Vagina (tissue), 2 donors: ENCODE results near the gene CD69. TPM values are rescaled to one million over a fixed set of nuclear protein-coding genes. Genes with fewer than 3 reads are reported as not detected.

Source experiments
- DNase-seq, 2 donors: peaks; one replicate each; pipeline ENCODE4 v3.0.0-alpha.2; 2017; ENCODE audit errors: extremely low spot score in 2 of 2
- H3K27ac ChIP-seq: fragments of 200-600 bp; sonication (generic); one replicate; pipeline ENCODE4 v1.5.1; 2019
- H3K27me3 ChIP-seq: fragments of 200-600 bp; sonication (generic); one replicate; pipeline ENCODE4 v1.5.1; 2019
- H3K36me3 ChIP-seq, 2 donors: fragments of 200-600 bp; sonication (generic); one replicate each; pipeline ENCODE4 v1.5.1; 2017 to 2019
- H3K4me1 ChIP-seq: fragments of 200-600 bp; sonication (generic); one replicate; pipeline ENCODE4 v1.5.1; 2019
- H3K4me3 ChIP-seq, 2 donors: fragments of 200-600 bp; sonication (generic); 1 replicate in 1 of 2; 2 replicates in 1 of 2; pipeline ENCODE4 v1.5.1; 2016 to 2019
- H3K9me3 ChIP-seq: fragments of 200-600 bp; sonication (generic); one replicate; pipeline ENCODE4 v1.5.1; 2019
- CTCF ChIP-seq, 3 experiments: fragments of 450-650 bp in 2 of 3; fragments of 200-600 bp in 1 of 3; sonication (generic) in 1 of 3; IDR thresholded peaks; one replicate each; pipeline ENCODE4 v1.5.1; 2017 to 2019; ENCODE audit warnings: antibody characterized with exemption in 3 of 3, mild to moderate bottlenecking in 2 of 3, moderate library complexity in 2 of 3
- POLR2A ChIP-seq, 2 donors: fragments of 450-650 bp; IDR thresholded peaks; one replicate each; pipeline ENCODE4 v1.6.1; 2017; ENCODE audit warnings: antibody characterized with exemption in 2 of 2, mild to moderate bottlenecking in 2 of 2, moderate library complexity in 2 of 2
- POLR2AphosphoS5 ChIP-seq, 2 donors: sonication (generic); formaldehyde crosslinking; IDR thresholded peaks; one replicate each; pipeline ENCODE4 v1.9.0; 2017; ENCODE audit warnings: antibody characterized with exemption in 2 of 2, mild to moderate bottlenecking in 2 of 2, low read depth in 1 of 2; ENCODE audit not compliant: insufficient read depth in 1 of 2
- intact Hi-C: fragments of 100-400 bp; cut with DNase I; formaldehyde crosslinking; loops from one replicate; pipeline ENCODE4 v1.15.1; 2023
- total RNA-seq: library from RNA; depleted of rRNA; stranded (reverse); fragments of >200 nt; gene quantifications from one replicate; pipeline ENCODE4 v1.2.3, GENCODE V29; 2016

CD69 gene
- total RNA-seq, 1 donor from 2014 or later: 28.5 TPM

DNA sequence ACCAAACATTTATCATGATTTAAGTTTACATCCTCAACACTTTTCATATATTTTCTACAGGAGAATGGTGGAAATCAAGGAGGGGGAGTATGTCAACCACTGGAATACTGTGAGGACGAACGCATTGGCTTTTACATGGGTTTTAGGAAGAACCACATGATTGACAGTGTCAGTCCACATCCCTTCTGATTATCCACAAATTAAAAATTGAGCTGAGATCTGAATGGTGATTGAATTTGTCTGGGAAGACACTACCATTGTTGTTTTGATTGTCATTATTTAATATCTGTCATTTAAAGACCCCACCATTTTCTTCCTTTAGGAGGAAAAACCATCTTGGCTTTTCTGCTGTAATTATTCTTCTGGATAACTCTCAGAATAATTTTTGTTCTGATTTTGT lies 35.2 kb upstream of the CD69 start:
- DNase-seq: no peak
- Histone ChIP-seq H3K4me3 (no peak overlapping the region), H3K27me3 (no peaks in the 10 kb centered on the region), H3K27ac (no peak overlapping the region), H3K9me3 (no peaks in the 10 kb centered on the region), H3K36me3 (no peaks in the 10 kb centered on the region), H3K4me1 (no peaks in the 10 kb centered on the region)
- TF ChIP-seq CTCF (IDR thresholded peaks at IDR 0.05): no peak
- TF ChIP-seq POLR2A (IDR thresholded peaks at IDR 0.05): no peak
- TF ChIP-seq POLR2AphosphoS5 (IDR thresholded peaks at IDR 0.05; ENCODE audit: insufficient read depth in 1 of 2, low read depth in 1 of 2): no peak
- intact Hi-C loops: no loop called here

- TF ChIP-seq POLR2A (IDR thresholded peaks at IDR 0.05): no peak
- no peak for TF ChIP-seq CTCF (IDR thresholded peaks at IDR 0.05)
- TF ChIP-seq POLR2AphosphoS5 (IDR thresholded peaks at IDR 0.05; ENCODE audit: insufficient read depth in 1 of 2, low read depth in 1 of 2): no peak
- no peak overlapping the region for H3K4me3 ChIP-seq
- H3K4me1 ChIP-seq: no peaks in the 10 kb centered on the region
These were observed 33.9 kb upstream of the CD69 start for GRCh38 chr12:9794484-9795093.

DNA sequence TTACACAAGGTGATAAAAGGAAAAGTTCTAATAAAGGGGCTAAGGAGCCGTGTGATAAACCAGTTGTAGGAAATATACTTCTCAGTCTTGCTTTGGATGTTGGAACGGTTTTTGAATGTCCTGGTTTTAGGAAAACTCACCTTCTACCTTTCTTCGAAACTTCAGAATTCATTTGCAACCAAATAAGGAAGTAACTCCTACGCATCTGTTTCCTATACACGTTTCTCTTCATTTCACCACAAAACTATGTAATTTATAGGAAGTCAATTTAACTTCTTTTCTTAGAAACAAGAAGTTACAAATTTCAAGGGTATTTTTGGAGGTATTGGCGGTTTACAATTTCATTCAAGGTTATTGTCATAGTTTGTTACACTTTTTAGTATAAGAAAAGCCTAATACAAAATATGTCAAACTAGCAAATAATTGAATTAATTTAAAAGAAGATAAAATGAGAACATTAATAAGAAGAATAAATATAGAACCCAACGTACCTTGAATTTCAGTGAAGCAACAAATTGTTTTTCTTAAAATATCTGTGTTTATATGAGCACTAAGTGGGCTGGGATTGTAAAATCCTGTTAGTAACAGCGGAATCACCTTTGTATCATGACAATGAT lies 33.2 kb upstream of the CD69 start:
- H3K9me3 ChIP-seq: peaks cover 5% of the 10 kb centered on the region
- intact Hi-C loops: no loop called here
- H3K27me3 ChIP-seq: no peaks in the 10 kb centered on the region
- no peaks in the 10 kb centered on the region for H3K4me1 ChIP-seq
- H3K4me3 ChIP-seq: no peak overlapping the region
- H3K27ac ChIP-seq: no peak overlapping the region
- DNase-seq: no peak
- TF ChIP-seq POLR2AphosphoS5 (IDR thresholded peaks at IDR 0.05; ENCODE audit: insufficient read depth in 1 of 2, low read depth in 1 of 2) (no peak), POLR2A (IDR thresholded peaks at IDR 0.05) (no peak), CTCF (IDR thresholded peaks at IDR 0.05) (no peak)
- H3K36me3 ChIP-seq: no peaks in the 10 kb centered on the region

More at GRCh38 chr12:9794484-9795093, 33.9 kb upstream of the CD69 start:
- Histone ChIP-seq H3K27me3 (no peaks in the 10 kb centered on the region), H3K9me3 (peaks cover 5% of the 10 kb centered on the region), H3K36me3 (no peaks in the 10 kb centered on the region), H3K27ac (no peak overlapping the region)
- no peak for DNase-seq
- intact Hi-C loops: no loop called here

DNA sequence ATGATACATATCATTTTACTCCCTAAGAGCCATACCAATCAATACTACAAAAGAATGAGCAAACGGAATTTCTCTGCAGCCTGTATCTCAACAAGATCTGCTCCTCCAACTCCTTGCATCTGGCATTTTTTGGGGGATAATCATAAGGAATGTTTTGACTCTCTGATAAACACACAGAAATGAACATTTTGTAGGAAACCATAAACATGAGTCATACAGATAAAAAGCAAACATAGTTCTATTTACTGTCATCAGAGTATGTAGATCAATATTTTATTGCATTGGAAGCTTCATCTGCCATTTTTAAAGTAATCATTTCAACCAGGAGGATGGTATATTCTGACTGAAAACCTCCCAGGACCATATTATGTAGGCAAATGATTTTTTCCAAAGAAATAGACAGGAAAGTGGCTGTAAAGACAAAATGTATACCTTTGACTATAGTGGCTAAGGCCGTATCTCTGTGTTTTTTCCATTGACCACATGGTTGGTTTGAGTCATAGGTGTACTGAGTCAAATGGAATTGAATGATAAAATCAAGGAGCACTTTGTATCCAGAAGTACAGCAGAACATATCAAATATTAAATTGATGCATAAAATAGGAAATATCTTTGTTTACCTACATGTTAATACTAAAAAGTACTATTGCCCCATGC lies 32.4 kb upstream of the CD69 start:
- Histone ChIP-seq H3K9me3 (peaks cover 5% of the 10 kb centered on the region), H3K36me3 (no peaks in the 10 kb centered on the region), H3K4me1 (no peaks in the 10 kb centered on the region), H3K27me3 (no peaks in the 10 kb centered on the region), H3K27ac (no peak overlapping the region), H3K4me3 (no peak overlapping the region)
- no peak for DNase-seq
- intact Hi-C loops: no loop called here
- TF ChIP-seq POLR2AphosphoS5 (IDR thresholded peaks at IDR 0.05; ENCODE audit: insufficient read depth in 1 of 2, low read depth in 1 of 2): no peak
- no peak for TF ChIP-seq POLR2A (IDR thresholded peaks at IDR 0.05)
- TF ChIP-seq CTCF (IDR thresholded peaks at IDR 0.05): no peak
